Right atrium auricular region (tissue), 2 donors: ENCODE measurements around the gene GPSM1. TPM values are rescaled to one million over a fixed set of nuclear protein-coding genes. Genes with fewer than 3 reads are reported as not detected.

Experiments used
- DNase-seq: peaks from one replicate; pipeline ENCODE4 v3.0.0-alpha.2; 2019; ENCODE audit warnings: low spot score
- H3K27ac ChIP-seq, 2 donors: fragments of 200-600 bp; sonication (generic); 1 replicate in 1 of 2; 2 replicates in 1 of 2; pipeline ENCODE4 v1.5.1; 2016 to 2019
- H3K27me3 ChIP-seq, 2 donors: fragments of 200-600 bp; sonication (generic); one replicate each; pipeline versions ENCODE4 v1.5.1 to v1.6.0; 2017 to 2019
- H3K36me3 ChIP-seq: fragments of 200-600 bp; sonication (generic); one replicate; pipeline ENCODE4 v1.5.1; 2016
- H3K4me1 ChIP-seq, 2 donors: fragments of 200-600 bp; sonication (generic); one replicate each; pipeline versions ENCODE4 v1.5.1 to v1.6.0; 2017 to 2019
- H3K4me3 ChIP-seq, 2 donors: fragments of 200-600 bp; sonication (generic); 1 replicate in 1 of 2; 2 replicates in 1 of 2; pipeline ENCODE4 v1.5.1; 2017 to 2019; ENCODE audit warnings: mild to moderate bottlenecking in 1 of 2, moderate library complexity in 1 of 2
- H3K9me3 ChIP-seq, 2 donors: fragments of 200-600 bp; sonication (generic); one replicate each; pipeline ENCODE4 v1.5.1; 2019
- CTCF ChIP-seq, 2 donors: fragments of 200-600 bp; sonication (generic); IDR thresholded peaks; one replicate each; pipeline ENCODE4 v1.5.1; 2019; ENCODE audit warnings: antibody characterized with exemption in 2 of 2
- total RNA-seq, 2 donors: library from RNA; depleted of rRNA; stranded (reverse); fragments of >200 nt; gene quantifications; one replicate each; pipeline ENCODE4 v1.1.0, GENCODE V29; 2016

GPSM1 gene
- total RNA-seq, 2 donors from 2014 or later, result 39.4 to 44.5 TPM

GRCh38 chr9:136379401-136379800 lies 52.1 kb downstream of the GPSM1 start:
- H3K9me3 ChIP-seq, result no peaks in the 10 kb centered on the region
- no peak for DNase-seq
- TF ChIP-seq CTCF (IDR thresholded peaks at IDR 0.05), result no peak
- H3K27me3 ChIP-seq, result no peaks in the 10 kb centered on the region
- no peak overlapping the region for H3K27ac ChIP-seq
- H3K4me3 ChIP-seq, result no peak overlapping the region
- H3K4me1 ChIP-seq, result peaks cover 0 to 17% of the 10 kb centered on the region in 2 donors
- peaks cover 18% of the 10 kb centered on the region for H3K36me3 ChIP-seq

GRCh38 chr9:136379891-136380290 lies 52.6 kb downstream of the GPSM1 start:
- TF ChIP-seq CTCF (IDR thresholded peaks at IDR 0.05), result no peak
- H3K9me3 ChIP-seq, result no peaks in the 10 kb centered on the region
- peaks cover 0 to 17% of the 10 kb centered on the region in 2 donors for H3K4me1 ChIP-seq
- peaks cover 19% of the 10 kb centered on the region for H3K36me3 ChIP-seq
- H3K27me3 ChIP-seq, result no peaks in the 10 kb centered on the region
- no peak for DNase-seq
- H3K4me3 ChIP-seq, result no peak overlapping the region
- H3K27ac ChIP-seq, result no peak overlapping the region

GRCh38 chr9:136380381-136380780 lies 53.0 kb downstream of the GPSM1 start:
- no peak for TF ChIP-seq CTCF (IDR thresholded peaks at IDR 0.05)
- no peak for DNase-seq
- no peaks in the 10 kb centered on the region for H3K9me3 ChIP-seq
- H3K36me3 ChIP-seq, result peaks cover 19% of the 10 kb centered on the region
- H3K4me1 ChIP-seq, result peaks cover 0 to 17% of the 10 kb centered on the region in 2 donors
- H3K4me3 ChIP-seq, result no peak overlapping the region
- H3K27me3 ChIP-seq, result no peaks in the 10 kb centered on the region
- no peak overlapping the region for H3K27ac ChIP-seq

- Histone ChIP-seq H3K27ac (no peak overlapping the region), H3K4me3 (no peak overlapping the region), H3K27me3 (no peaks in the 10 kb centered on the region), H3K36me3 (peaks cover 19% of the 10 kb centered on the region), H3K4me1 (peaks cover 0 to 17% of the 10 kb centered on the region in 2 donors), H3K9me3 (no peaks in the 10 kb centered on the region)
- no peak for TF ChIP-seq CTCF (IDR thresholded peaks at IDR 0.05)
- no peak for DNase-seq
Observed at GRCh38 chr9:136381311-136381710, 54.0 kb downstream of the GPSM1 start.

DNA sequence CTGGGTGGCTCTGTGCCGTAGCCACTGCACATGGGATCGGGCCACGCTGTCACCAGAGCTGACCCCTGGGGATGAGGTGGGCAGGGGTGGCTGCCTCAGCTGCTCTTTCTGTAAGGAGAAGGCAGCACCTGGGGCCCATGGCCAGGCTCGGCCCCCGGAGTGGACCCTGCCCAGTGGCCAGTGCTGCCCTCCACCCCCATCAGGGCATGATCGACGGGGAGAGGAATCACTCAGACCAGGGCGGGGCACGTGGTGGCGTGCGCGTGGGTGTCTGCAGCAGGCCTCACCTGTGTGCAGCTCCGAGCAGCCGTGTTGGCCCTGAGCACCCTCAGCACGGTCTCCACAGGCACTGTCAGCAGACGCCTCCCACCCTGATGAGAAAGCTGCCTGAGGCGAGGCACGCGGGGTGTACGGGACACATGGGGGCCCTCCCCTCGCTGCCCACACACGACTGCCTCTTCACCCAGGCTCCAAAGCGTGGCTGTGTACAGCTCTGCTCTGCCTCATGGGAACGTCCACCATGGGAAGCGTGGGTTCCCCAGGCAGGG lies 54.7 kb downstream of the GPSM1 start:
- Histone ChIP-seq H3K9me3 (no peaks in the 10 kb centered on the region), H3K27ac (no peak overlapping the region), H3K4me3 (no peak overlapping the region), H3K27me3 (no peaks in the 10 kb centered on the region), H3K36me3 (peaks cover 22% of the 10 kb centered on the region), H3K4me1 (peaks cover 0 to 17% of the 10 kb centered on the region in 2 donors)
- TF ChIP-seq CTCF (IDR thresholded peaks at IDR 0.05), result no peak
- no peak for DNase-seq

- Histone ChIP-seq H3K27me3 (no peaks in the 10 kb centered on the region), H3K36me3 (peaks cover 36% of the 10 kb centered on the region), H3K27ac (no peak overlapping the region), H3K4me1 (peaks cover 0 to 12% of the 10 kb centered on the region in 2 donors), H3K9me3 (no peaks in the 10 kb centered on the region), H3K4me3 (no peak overlapping the region)
- DNase-seq, result no peak
- TF ChIP-seq CTCF (IDR thresholded peaks at IDR 0.05), result no peak
Observed at GRCh38 chr9:136383436-136383835, 56.1 kb downstream of the GPSM1 start.
